WTC11 (cell line): ENCODE data around the gene HES2. TPM values are rescaled to one million over a fixed set of nuclear protein-coding genes. Genes with fewer than 3 reads are reported as not detected.

Experiments
- ATAC-seq: fragments of 200-7000 bp; cut with Tn5 transposase; 2 replicates; pipeline ENCODE4 v1.10.0; 2021; ENCODE audit warnings: mild to moderate bottlenecking, moderate library complexity
- CTCF ChIA-PET: fragments of 300-600 bp; sonication (Branson Sonifier 250); formaldehyde crosslinking; loops from one replicate; lab custom pipeline; 2021; ENCODE audit warnings: antibody characterized with exemption; lab: Charles Lee
- POLR2A ChIA-PET: fragments of 350-600 bp; sonication (Branson Sonifier 250); formaldehyde crosslinking; loops from one replicate; lab custom pipeline; 2021; ENCODE audit warnings: antibody characterized with exemption; lab: Charles Lee
- DNase-seq: peaks from one replicate; pipeline ENCODE4 v3.0.0; 2021; ENCODE audit warnings: low spot score
- H3K27ac Mint-ChIP-seq: 2 replicates; pipeline ENCODE4 v1.8.0; 2021; ENCODE audit warnings: mixed read lengths
- H3K27me3 Mint-ChIP-seq: 2 replicates; pipeline ENCODE4 v1.8.0; 2021; ENCODE audit warnings: low read depth, mild to moderate bottlenecking, moderate library complexity, mixed read lengths
- H3K36me3 Mint-ChIP-seq: 2 replicates; pipeline ENCODE4 v1.8.0; 2021; ENCODE audit warnings: mixed read lengths
- H3K4me1 Mint-ChIP-seq: 2 replicates; pipeline ENCODE4 v1.8.0; 2022; ENCODE audit warnings: mixed read lengths
- H3K4me3 Mint-ChIP-seq: 2 replicates; pipeline ENCODE4 v1.8.0; 2021; ENCODE audit warnings: mild to moderate bottlenecking, moderate library complexity, mixed read lengths
- H3K9me3 Mint-ChIP-seq: 2 replicates; pipeline ENCODE4 v1.8.0; 2021; ENCODE audit warnings: mixed read lengths
- E2F1 ChIP-seq: sonication (generic); formaldehyde crosslinking; IDR thresholded peaks from 2 replicates; pipeline ENCODE4 v1.8.0; 2022; ENCODE audit warnings: mild to moderate bottlenecking, missing genetic modification reagents
- E2F5 ChIP-seq: sonication (generic); formaldehyde crosslinking; IDR thresholded peaks from 2 replicates; pipeline ENCODE4 v1.8.1; 2022; ENCODE audit warnings: mild to moderate bottlenecking, moderate library complexity, missing genetic modification reagents
- EMX1 ChIP-seq: fragments of 250-450 bp; sonication (Bioruptor Pico); IDR thresholded peaks from 2 replicates; pipeline ENCODE4 v1.8.0; 2021; ENCODE audit warnings: mild to moderate bottlenecking
- ESRRA ChIP-seq: sonication (generic); formaldehyde crosslinking; IDR thresholded peaks from 2 replicates; pipeline ENCODE4 v1.8.1; 2022; ENCODE audit warnings: mild to moderate bottlenecking, missing genetic modification reagents, borderline replicate concordance
- GTF2I ChIP-seq: fragments of 250-450 bp; sonication (Bioruptor Pico); conservative IDR thresholded peaks from 2 replicates; pipeline ENCODE4 v1.4.0; 2021; ENCODE audit warnings: mild to moderate bottlenecking
- PRDM15 ChIP-seq: sonication (generic); formaldehyde crosslinking; IDR thresholded peaks from 2 replicates; pipeline ENCODE4 v1.8.0; 2022; ENCODE audit warnings: missing genetic modification reagents
- PRRX2 ChIP-seq: fragments of 250-450 bp; sonication (Bioruptor Pico); IDR thresholded peaks from 2 replicates; pipeline ENCODE4 v1.8.0; 2021; ENCODE audit warnings: mild to moderate bottlenecking
- RELA ChIP-seq: sonication (generic); formaldehyde crosslinking; IDR thresholded peaks from 2 replicates; pipeline ENCODE4 v1.8.1; 2022; ENCODE audit warnings: missing genetic modification reagents, mild to moderate bottlenecking, borderline replicate concordance
- SMAD4 ChIP-seq: sonication (generic); formaldehyde crosslinking; IDR thresholded peaks from 2 replicates; pipeline ENCODE4 v1.8.0; 2022; ENCODE audit warnings: mild to moderate bottlenecking, missing genetic modification reagents
- SP1 ChIP-seq: sonication (generic); formaldehyde crosslinking; conservative IDR thresholded peaks from 2 replicates; pipeline ENCODE4 v1.8.1; 2022; ENCODE audit warnings: missing genetic modification reagents
- TEAD4 ChIP-seq: sonication (generic); formaldehyde crosslinking; IDR thresholded peaks from 2 replicates; pipeline ENCODE4 v1.8.0; 2022; ENCODE audit warnings: mild to moderate bottlenecking, missing genetic modification reagents
- TP53 ChIP-seq: sonication (generic); formaldehyde crosslinking; IDR thresholded peaks from 2 replicates; pipeline ENCODE4 v1.8.1; 2023; ENCODE audit warnings: mild to moderate bottlenecking, missing genetic modification reagents
- ZNF121 ChIP-seq: sonication (generic); formaldehyde crosslinking; IDR thresholded peaks from 2 replicates; pipeline ENCODE4 v1.8.0; 2023; ENCODE audit warnings: missing genetic modification reagents
- ZNF232 ChIP-seq: sonication (generic); formaldehyde crosslinking; IDR thresholded peaks from 2 replicates; pipeline ENCODE4 v1.8.0; 2022; ENCODE audit warnings: mild to moderate bottlenecking, missing genetic modification reagents
- ZNF512 ChIP-seq: sonication (generic); formaldehyde crosslinking; IDR thresholded peaks from 2 replicates; pipeline ENCODE4 v1.8.1; 2022; ENCODE audit warnings: missing genetic modification reagents, borderline replicate concordance
- ZNF671 ChIP-seq: fragments of 250-450 bp; sonication (Bioruptor Pico); IDR thresholded peaks from 2 replicates; pipeline ENCODE4 v1.8.0; 2021; ENCODE audit warnings: mild to moderate bottlenecking
- total RNA-seq: library from RNA; stranded (reverse); gene quantifications from 3 replicates; pipeline ENCODE4 v1.2.3, GENCODE V29; 2021
- TF ChIP-seq, protein P1 (sequence below): sonication (generic); formaldehyde crosslinking; IDR thresholded peaks from 2 replicates; pipeline ENCODE4 v1.8.0; 2022; ENCODE audit warnings: mild to moderate bottlenecking, missing genetic modification reagents
- TF ChIP-seq, protein P2 (sequence below): sonication (generic); formaldehyde crosslinking; IDR thresholded peaks from 2 replicates; pipeline ENCODE4 v1.8.0; 2022; ENCODE audit warnings: mild to moderate bottlenecking, missing genetic modification reagents
- TF ChIP-seq, protein P3 (sequence below): fragments of 250-450 bp; sonication (Bioruptor Pico); IDR thresholded peaks from 2 replicates; pipeline ENCODE4 v1.9.0; 2021; ENCODE audit warnings: moderate library complexity, mild to moderate bottlenecking, inconsistent platforms, borderline replicate concordance
- TF ChIP-seq, protein P4 (sequence below): sonication (generic); formaldehyde crosslinking; IDR thresholded peaks from 2 replicates; pipeline ENCODE4 v1.8.0; 2023; ENCODE audit warnings: missing genetic modification reagents

The HES2 gene
- total RNA-seq, 1 experiment from 2014 or later: 2.7 TPM

GRCh38 chr1:6427441-6428390 lies 8.0 kb upstream of the HES2 start:
- Mint-ChIP-seq H3K36me3 (no peaks in the 10 kb centered on the region), H3K27ac (no peak overlapping the region), H3K4me1 (peaks cover 15% of the 10 kb centered on the region), H3K27me3 (peaks cover 46% of the 10 kb centered on the region), H3K9me3 (no peaks in the 10 kb centered on the region), H3K4me3 (no peak overlapping the region)
- TF ChIP-seq PRRX2 (CRISPR knock-in tag) (no peak), ZNF512 (CRISPR knock-in tag) (no peak), GTF2I (CRISPR knock-in tag) (no peak), SMAD4 (no peak), PRDM15 (no peak), SP1 (CRISPR knock-in tag) (no peak)
- TF ChIP-seq, protein P1, sequence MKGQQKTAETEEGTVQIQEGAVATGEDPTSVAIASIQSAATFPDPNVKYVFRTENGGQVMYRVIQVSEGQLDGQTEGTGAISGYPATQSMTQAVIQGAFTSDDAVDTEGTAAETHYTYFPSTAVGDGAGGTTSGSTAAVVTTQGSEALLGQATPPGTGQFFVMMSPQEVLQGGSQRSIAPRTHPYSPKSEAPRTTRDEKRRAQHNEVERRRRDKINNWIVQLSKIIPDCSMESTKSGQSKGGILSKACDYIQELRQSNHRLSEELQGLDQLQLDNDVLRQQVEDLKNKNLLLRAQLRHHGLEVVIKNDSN: no peak
- TF ChIP-seq, protein P2, sequence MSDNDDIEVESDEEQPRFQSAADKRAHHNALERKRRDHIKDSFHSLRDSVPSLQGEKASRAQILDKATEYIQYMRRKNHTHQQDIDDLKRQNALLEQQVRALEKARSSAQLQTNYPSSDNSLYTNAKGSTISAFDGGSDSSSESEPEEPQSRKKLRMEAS (CRISPR knock-in tag): no peak
- TF ChIP-seq, protein P3, sequence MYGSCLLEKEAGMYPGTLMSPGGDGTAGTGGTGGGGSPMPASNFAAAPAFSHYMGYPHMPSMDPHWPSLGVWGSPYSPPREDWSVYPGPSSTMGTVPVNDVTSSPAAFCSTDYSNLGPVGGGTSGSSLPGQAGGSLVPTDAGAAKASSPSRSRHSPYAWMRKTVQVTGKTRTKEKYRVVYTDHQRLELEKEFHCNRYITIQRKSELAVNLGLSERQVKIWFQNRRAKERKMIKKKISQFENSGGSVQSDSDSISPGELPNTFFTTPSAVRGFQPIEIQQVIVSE (CRISPR knock-in tag): no peak
- POLR2A ChIA-PET: no interaction called here
- CTCF ChIA-PET: interaction anchor here (0.6 to 1.6 kb wide), 6 partner anchors 10 to 80 kb away, joined by 3 to 5 read pairs (median 3); no protein-coding TSS in a partner anchor
- ATAC-seq (no peak), DNase-seq (no peak)

GRCh38 chr1:6426972-6427350 lies 7.2 kb upstream of the HES2 start:
- Mint-ChIP-seq H3K9me3 (no peaks in the 10 kb centered on the region), H3K27me3 (peaks cover 53% of the 10 kb centered on the region), H3K27ac (no peak overlapping the region), H3K36me3 (no peaks in the 10 kb centered on the region), H3K4me1 (peaks cover 15% of the 10 kb centered on the region), H3K4me3 (no peak overlapping the region)
- ChIA-PET POLR2A (no interaction called here), CTCF (interaction anchor here (1.1 to 2.8 kb wide), 4 partner anchors 11 to 70 kb away, joined by 5 to 19 read pairs (median 10); no protein-coding TSS in a partner anchor)
- ATAC-seq (no peak), DNase-seq (no peak)
- TF ChIP-seq RELA (CRISPR knock-in tag) (no peak), ZNF121 (no peak), E2F5 (CRISPR knock-in tag) (no peak), EMX1 (CRISPR knock-in tag) (no peak), TP53 (CRISPR knock-in tag) (no peak), TEAD4 (CRISPR knock-in tag) (no peak), E2F1 (CRISPR knock-in tag) (no peak), ZNF671 (CRISPR knock-in tag) (no peak), ZNF232 (CRISPR knock-in tag) (no peak), ESRRA (CRISPR knock-in tag) (no peak)
- TF ChIP-seq, protein P4, sequence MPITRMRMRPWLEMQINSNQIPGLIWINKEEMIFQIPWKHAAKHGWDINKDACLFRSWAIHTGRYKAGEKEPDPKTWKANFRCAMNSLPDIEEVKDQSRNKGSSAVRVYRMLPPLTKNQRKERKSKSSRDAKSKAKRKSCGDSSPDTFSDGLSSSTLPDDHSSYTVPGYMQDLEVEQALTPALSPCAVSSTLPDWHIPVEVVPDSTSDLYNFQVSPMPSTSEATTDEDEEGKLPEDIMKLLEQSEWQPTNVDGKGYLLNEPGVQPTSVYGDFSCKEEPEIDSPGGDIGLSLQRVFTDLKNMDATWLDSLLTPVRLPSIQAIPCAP (CRISPR knock-in tag): no peak
- TF ChIP-seq, protein P3 (CRISPR knock-in tag): no peak
